ENCODE data around the gene GAST. TPM values are rescaled to one million over a fixed set of nuclear protein-coding genes. Genes with fewer than 3 reads are reported as not detected.

GAST gene
- total and polyA plus RNA-seq, 9 of the 15 experiments (the other 6 are each of a cell fraction or from before 2014, with no cell fraction given): not detected

DNA sequence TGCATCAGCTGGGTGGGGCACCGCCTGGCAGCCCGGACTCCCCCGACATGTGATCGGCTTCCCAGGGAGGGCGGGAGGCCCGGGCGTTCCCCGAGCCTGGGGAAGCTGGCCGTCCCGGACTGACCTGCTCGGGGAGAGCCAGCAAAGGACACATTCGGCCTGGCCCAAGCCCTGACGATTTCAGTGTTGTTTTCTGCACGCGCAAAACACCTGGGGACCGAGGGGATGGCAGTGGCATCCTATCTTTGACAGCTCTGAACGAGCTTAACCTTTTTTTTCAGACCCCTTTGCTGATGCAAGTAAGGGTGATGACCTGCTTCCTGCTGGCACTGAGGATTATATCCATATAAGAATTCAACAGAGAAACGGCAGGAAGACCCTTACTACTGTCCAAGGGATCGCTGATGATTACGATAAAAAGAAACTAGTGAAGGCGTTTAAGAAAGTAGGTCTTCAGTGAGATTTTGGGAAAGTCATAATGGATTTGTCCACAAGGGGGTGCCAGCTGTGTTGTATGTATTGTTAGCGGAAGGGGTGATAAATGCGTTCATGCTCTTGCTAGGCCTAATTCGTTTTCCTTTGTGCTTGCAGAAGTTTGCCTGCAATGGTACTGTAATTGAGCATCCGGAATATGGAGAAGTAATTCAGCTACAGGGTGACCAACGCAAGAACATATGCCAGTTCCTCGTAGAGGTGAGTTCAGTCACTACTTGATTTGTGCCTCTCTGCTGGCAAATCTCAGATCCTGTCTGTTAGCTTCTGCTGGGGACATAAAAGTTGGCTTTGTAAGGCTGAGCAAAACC lies 22.4 kb upstream of the GAST start (continued):
- TF ChIP-seq FOXO4 (CRISPR knock-in tag; IDR thresholded peaks at IDR 0.05) (no peak), U2AF1 (optimal IDR thresholded peaks at IDR 0.05; ENCODE audit: low read depth, low read length) (no peak), CBX8 (IDR thresholded peaks at IDR 0.05; ENCODE audit: borderline replicate concordance, extremely low read depth, low read depth, low read length, poor library complexity, severe bottlenecking) (no peak), EGR1 (conservative IDR thresholded peaks at IDR 0.05) (no peak), ELF2 (CRISPR knock-in tag; IDR thresholded peaks at IDR 0.05) (0 out of 2 replicates have a peak, but pooled peaks have one; percentile 10), POLR2A (conservative IDR thresholded peaks at IDR 0.05) (no peak), USF2 (CRISPR knock-in tag; IDR thresholded peaks at IDR 0.05) (peak; percentile 80), ZNF444 (CRISPR knock-in tag; IDR thresholded peaks at IDR 0.05) (no peak), NR3C1 (CRISPR knock-in tag; IDR thresholded peaks at IDR 0.05) (no peak), ZNF77 (CRISPR knock-in tag; IDR thresholded peaks at IDR 0.05) (no peak), THAP12 (CRISPR knock-in tag; IDR thresholded peaks at IDR 0.05) (no peak), ZNF431 (CRISPR knock-in tag; IDR thresholded peaks at IDR 0.05) (no peak), HNRNPK (IDR thresholded peaks at IDR 0.05; ENCODE audit: low read depth, low read length, poor library complexity, severe bottlenecking) (peak; percentile 12), FOXA1 (IDR thresholded peaks at IDR 0.05; ENCODE audit: borderline replicate concordance) (no peak), ARNT (IDR thresholded peaks at IDR 0.05) (0 out of 4 replicates have a peak, but pooled peaks of 1 of the 2 experiments have one; percentile 53), DIDO1 (tag; IDR thresholded peaks at IDR 0.05; ENCODE audit: low read depth) (no peak)
- TF ChIP-seq, protein P1, sequence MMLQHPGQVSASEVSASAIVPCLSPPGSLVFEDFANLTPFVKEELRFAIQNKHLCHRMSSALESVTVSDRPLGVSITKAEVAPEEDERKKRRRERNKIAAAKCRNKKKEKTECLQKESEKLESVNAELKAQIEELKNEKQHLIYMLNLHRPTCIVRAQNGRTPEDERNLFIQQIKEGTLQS (IDR thresholded peaks at IDR 0.05): no peak
- TF ChIP-seq, protein P1 (CRISPR knock-in tag; conservative IDR thresholded peaks at IDR 0.05): peak; percentile 87; the same call in 1 of the 2 replicates
- TF ChIP-seq, protein P2, sequence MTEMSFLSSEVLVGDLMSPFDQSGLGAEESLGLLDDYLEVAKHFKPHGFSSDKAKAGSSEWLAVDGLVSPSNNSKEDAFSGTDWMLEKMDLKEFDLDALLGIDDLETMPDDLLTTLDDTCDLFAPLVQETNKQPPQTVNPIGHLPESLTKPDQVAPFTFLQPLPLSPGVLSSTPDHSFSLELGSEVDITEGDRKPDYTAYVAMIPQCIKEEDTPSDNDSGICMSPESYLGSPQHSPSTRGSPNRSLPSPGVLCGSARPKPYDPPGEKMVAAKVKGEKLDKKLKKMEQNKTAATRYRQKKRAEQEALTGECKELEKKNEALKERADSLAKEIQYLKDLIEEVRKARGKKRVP (CRISPR knock-in tag; IDR thresholded peaks at IDR 0.05): no peak
- TF ChIP-seq, protein P3, sequence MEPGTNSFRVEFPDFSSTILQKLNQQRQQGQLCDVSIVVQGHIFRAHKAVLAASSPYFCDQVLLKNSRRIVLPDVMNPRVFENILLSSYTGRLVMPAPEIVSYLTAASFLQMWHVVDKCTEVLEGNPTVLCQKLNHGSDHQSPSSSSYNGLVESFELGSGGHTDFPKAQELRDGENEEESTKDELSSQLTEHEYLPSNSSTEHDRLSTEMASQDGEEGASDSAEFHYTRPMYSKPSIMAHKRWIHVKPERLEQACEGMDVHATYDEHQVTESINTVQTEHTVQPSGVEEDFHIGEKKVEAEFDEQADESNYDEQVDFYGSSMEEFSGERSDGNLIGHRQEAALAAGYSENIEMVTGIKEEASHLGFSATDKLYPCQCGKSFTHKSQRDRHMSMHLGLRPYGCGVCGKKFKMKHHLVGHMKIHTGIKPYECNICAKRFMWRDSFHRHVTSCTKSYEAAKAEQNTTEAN (CRISPR knock-in tag; IDR thresholded peaks at IDR 0.05): peak; percentile 51; the same call in 1 of the 2 replicates
